ENCODE data around the gene HAL.

DNA sequence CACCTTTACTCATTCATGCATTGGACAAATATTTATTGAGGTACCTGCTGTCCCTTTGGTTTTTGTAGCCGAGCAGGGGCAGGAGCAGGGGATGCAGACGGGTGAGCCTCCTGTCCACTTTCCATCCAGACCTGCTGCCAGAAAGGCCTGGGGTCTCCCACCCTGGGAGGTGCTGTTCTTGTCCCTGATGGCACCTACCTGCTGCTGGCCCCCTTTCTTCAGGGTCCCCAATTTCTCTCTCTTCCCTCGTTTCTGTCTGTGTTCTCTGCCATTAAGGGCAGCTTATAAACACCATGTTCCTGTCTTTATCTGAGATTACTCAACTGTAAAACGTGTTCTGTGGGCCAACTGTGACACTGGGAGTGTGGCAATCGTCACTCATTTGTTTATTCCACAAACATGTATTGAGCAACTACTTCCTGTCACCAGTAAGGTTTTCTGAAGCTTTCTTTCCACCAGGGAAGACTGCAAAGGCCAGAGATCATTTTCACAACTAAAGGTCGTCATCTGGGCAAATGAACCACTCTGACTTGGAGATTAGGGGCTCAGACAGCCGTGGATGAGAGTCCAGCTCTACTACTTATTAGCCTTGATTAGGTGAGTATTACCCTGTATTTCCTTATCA lies at the start of gene HAL:
- TF ChIP-seq CEBPB (IDR thresholded peaks at IDR 0.05; ENCODE audit: low read depth, low read length) (no peak), TBP (IDR thresholded peaks at IDR 0.05; ENCODE audit: low read depth, low read length) (no peak), RAD21 (IDR thresholded peaks at IDR 0.05 in 1 of 2, conservative IDR thresholded peaks at IDR 0.05 in 1 of 2; ENCODE audit: low read depth in 2 of 2, low read length in 2 of 2) (no peak), GTF2F1 (IDR thresholded peaks at IDR 0.05; ENCODE audit: borderline replicate concordance, low read depth, low read length) (no peak), POLR2A (IDR thresholded peaks at IDR 0.05; ENCODE audit: control extremely low read depth in 1 of 2, low read depth in 2 of 2, low read length in 2 of 2) (no peak), CHD2 (IDR thresholded peaks at IDR 0.05; ENCODE audit: low read length) (no peak)
- TF ChIP-seq, protein P1, sequence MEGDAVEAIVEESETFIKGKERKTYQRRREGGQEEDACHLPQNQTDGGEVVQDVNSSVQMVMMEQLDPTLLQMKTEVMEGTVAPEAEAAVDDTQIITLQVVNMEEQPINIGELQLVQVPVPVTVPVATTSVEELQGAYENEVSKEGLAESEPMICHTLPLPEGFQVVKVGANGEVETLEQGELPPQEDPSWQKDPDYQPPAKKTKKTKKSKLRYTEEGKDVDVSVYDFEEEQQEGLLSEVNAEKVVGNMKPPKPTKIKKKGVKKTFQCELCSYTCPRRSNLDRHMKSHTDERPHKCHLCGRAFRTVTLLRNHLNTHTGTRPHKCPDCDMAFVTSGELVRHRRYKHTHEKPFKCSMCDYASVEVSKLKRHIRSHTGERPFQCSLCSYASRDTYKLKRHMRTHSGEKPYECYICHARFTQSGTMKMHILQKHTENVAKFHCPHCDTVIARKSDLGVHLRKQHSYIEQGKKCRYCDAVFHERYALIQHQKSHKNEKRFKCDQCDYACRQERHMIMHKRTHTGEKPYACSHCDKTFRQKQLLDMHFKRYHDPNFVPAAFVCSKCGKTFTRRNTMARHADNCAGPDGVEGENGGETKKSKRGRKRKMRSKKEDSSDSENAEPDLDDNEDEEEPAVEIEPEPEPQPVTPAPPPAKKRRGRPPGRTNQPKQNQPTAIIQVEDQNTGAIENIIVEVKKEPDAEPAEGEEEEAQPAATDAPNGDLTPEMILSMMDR (IDR thresholded peaks at IDR 0.05; ENCODE audit: control extremely low read depth in 1 of 3, insufficient read depth in 1 of 3, low read depth in 1 of 3, low read length in 3 of 3): no peak
